ENCODE measurements around the gene AVPR2. TPM values are rescaled to one million over a fixed set of nuclear protein-coding genes. Genes with fewer than 3 reads are reported as not detected.

Gene AVPR2
- total RNA-seq, 5 donors from 2014 or later (not counting 1 experiment from before 2014, with no cell fraction given), result not detected

DNA sequence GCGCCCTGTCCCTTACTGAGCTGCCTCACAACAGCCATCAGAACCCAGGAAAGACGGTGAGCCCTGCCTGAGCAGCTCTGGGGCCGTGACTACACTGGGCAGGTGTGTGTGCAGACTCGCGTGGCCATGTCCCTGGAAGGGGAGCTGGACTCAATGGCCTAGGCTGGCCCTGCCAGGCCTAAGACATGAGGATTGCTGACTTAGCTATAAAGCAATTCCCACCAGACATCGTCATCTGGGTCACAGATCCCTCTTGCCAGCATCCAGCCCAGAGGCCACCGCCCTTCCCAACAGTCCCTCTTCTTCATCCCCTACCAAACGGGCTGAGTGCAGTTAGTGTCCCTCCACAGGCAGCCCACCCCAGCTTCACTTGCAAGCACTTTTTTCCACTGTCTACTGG, 26.7 kb downstream of the AVPR2 start:
- Mint-ChIP-seq H3K4me1 (peaks cover 33 to 43% (median 39%) of the 10 kb centered on the region in 3 donors), H3K27me3 (peaks cover 0 to 6% of the 10 kb centered on the region in 2 donors), H3K36me3 (peaks cover 6% of the 10 kb centered on the region), H3K27ac (peak overlapping the region in 1 of 2 donors; percentile 76), H3K4me3 (peak overlapping the region in 1 of 3 donors; percentile 14), H3K9me3 (no peaks in the 10 kb centered on the region)
- Histone ChIP-seq H3K36me3 (ENCODE audit: control insufficient read depth in 2 of 2, extremely low read depth in 1 of 2, insufficient read depth in 1 of 2, low read length in 1 of 2) (peaks cover 0 to 17% of the 10 kb centered on the region in 2 donors), H3K27ac (ENCODE audit: low read length) (no peak overlapping the region), H3K27me3 (replicated peaks in 1 of 2; ENCODE audit: control insufficient read depth in 2 of 2, extremely low read depth in 1 of 2, insufficient read depth in 2 of 2, low read length in 1 of 2) (no peaks in the 10 kb centered on the region), H3K9me3 (no peaks in the 10 kb centered on the region), H3K4me1 (ENCODE audit: control insufficient read depth in 1 of 2, extremely low read depth in 1 of 2, insufficient read depth in 2 of 2, low read length in 2 of 2) (peaks cover 3 to 49% of the 10 kb centered on the region in 2 experiments), H3K4me3 (ENCODE audit: control insufficient read depth in 1 of 2, extremely low read depth in 1 of 2, low read length in 1 of 2) (no peak overlapping the region)
- CTCF ChIA-PET, result no interaction called here
- ATAC-seq (replicated peaks in 1 of 4), result no peak
- no peak for DNase-seq
- 94% methylated on average over 3 of the region's 8 CpGs for WGBS (ENCODE audit: insufficient coverage)
- POLR2A ChIA-PET, result no interaction called here

DNA sequence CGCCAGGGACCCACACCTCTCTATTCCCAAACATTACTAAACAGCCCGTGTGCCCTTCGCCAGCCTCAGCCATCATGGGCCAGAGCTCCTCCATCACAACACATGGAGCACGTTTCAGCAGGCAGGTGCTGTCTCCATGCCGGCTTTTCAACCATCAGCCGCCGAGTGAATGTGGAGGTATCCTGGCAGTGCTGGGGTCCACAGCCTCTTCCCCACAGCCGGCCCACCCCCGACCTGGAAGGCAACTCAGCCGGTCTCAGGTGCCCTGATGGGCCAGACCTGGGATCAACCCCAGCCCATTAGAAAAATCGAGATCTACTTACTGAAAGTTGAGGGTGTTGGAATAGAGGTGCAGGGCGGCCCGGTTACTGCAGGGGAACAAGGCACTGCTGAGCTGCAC, 27.3 kb downstream of the AVPR2 start:
- CTCF ChIA-PET, result no interaction called here
- Histone ChIP-seq H3K4me3 (ENCODE audit: control insufficient read depth in 1 of 2, extremely low read depth in 1 of 2, low read length in 1 of 2) (no peak overlapping the region), H3K4me1 (ENCODE audit: control insufficient read depth in 1 of 2, extremely low read depth in 1 of 2, insufficient read depth in 2 of 2, low read length in 2 of 2) (peaks cover 3 to 46% of the 10 kb centered on the region in 2 experiments), H3K27ac (ENCODE audit: low read length) (no peak overlapping the region), H3K27me3 (replicated peaks in 1 of 2; ENCODE audit: control insufficient read depth in 2 of 2, extremely low read depth in 1 of 2, insufficient read depth in 2 of 2, low read length in 1 of 2) (no peaks in the 10 kb centered on the region), H3K9me3 (no peaks in the 10 kb centered on the region), H3K36me3 (ENCODE audit: control insufficient read depth in 2 of 2, extremely low read depth in 1 of 2, insufficient read depth in 1 of 2, low read length in 1 of 2) (peaks cover 0 to 17% of the 10 kb centered on the region in 2 donors)
- Mint-ChIP-seq H3K9me3 (no peaks in the 10 kb centered on the region), H3K4me1 (peaks cover 35 to 41% (median 35%) of the 10 kb centered on the region in 3 donors), H3K27ac (peak overlapping the region; percentile 25 to 76), H3K36me3 (peaks cover 6% of the 10 kb centered on the region), H3K27me3 (peaks cover 0 to 9% of the 10 kb centered on the region in 2 donors), H3K4me3 (no peak overlapping the region)
- POLR2A ChIA-PET, result no interaction called here
- no peak for DNase-seq
- no CpG with 5 or more reads among the region's 13 CpGs for WGBS (ENCODE audit: insufficient coverage)
- ATAC-seq (replicated peaks in 1 of 4), result no peak

DNA sequence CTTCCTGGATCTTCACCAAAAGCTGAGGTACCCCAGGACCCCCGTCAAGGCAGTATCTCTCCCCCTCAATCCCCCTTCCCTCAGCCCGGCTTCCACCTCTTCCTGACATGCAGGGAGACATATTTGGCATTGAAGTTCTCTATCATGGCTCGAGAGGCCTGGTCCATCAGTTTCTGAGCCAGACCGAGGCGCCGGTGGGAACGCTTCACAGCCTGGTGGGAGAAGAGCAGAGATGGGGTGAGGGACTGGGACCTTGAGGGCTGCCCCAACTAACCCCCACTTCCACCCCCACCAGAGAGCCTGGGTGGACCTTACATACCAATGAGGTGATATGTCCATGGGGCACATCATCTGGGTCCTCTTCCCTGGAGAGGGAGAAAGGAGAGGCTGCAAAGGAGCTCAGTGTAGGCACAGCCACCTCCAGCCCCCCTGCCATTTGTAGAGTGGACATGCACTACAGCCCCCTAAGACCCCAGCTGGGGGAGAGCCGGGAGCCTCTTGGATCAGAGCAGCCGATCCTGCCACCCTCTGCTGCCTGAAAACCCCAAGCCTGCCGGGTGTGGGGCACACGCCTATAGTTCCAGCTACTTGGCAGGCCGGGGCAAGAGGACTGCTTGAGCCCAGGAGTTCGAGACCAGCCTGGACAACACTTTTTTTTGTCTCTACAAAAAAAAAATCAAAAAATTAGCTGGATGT, 27.9 kb downstream of the AVPR2 start:
- Mint-ChIP-seq H3K4me3 (no peak overlapping the region), H3K9me3 (no peaks in the 10 kb centered on the region), H3K4me1 (peaks cover 29 to 35% (median 31%) of the 10 kb centered on the region in 3 donors), H3K27me3 (peaks cover 0 to 10% of the 10 kb centered on the region in 2 donors), H3K36me3 (peaks cover 6% of the 10 kb centered on the region), H3K27ac (peak overlapping the region in 1 of 2 donors; percentile 66)
- peaks cover 0 to 17% of the 10 kb centered on the region in 2 donors for H3K36me3 ChIP-seq (ENCODE audit: control insufficient read depth in 2 of 2, extremely low read depth in 1 of 2, insufficient read depth in 1 of 2, low read length in 1 of 2)
- H3K27ac ChIP-seq (ENCODE audit: low read length), result no peak overlapping the region
- CTCF ChIA-PET, result interaction anchor here (1.1 to 1.6 kb wide), 2 partner anchors 15 kb away, joined by 4 read pairs; no protein-coding TSS in a partner anchor
- H3K4me1 ChIP-seq (ENCODE audit: control insufficient read depth in 1 of 2, extremely low read depth in 1 of 2, insufficient read depth in 2 of 2, low read length in 2 of 2), result peaks cover 2 to 40% of the 10 kb centered on the region in 2 experiments
- no peak overlapping the region for H3K4me3 ChIP-seq (ENCODE audit: control insufficient read depth in 1 of 2, extremely low read depth in 1 of 2, low read length in 1 of 2)
- ATAC-seq (replicated peaks in 1 of 4) (no peak), DNase-seq (no peak)
- 100% methylated on average over 2 of the region's 13 CpGs for WGBS (ENCODE audit: insufficient coverage)
- H3K9me3 ChIP-seq, result no peaks in the 10 kb centered on the region
- no peaks in the 10 kb centered on the region for H3K27me3 ChIP-seq (replicated peaks in 1 of 2; ENCODE audit: control insufficient read depth in 2 of 2, extremely low read depth in 1 of 2, insufficient read depth in 2 of 2, low read length in 1 of 2)
- POLR2A ChIA-PET, result no interaction called here

DNA sequence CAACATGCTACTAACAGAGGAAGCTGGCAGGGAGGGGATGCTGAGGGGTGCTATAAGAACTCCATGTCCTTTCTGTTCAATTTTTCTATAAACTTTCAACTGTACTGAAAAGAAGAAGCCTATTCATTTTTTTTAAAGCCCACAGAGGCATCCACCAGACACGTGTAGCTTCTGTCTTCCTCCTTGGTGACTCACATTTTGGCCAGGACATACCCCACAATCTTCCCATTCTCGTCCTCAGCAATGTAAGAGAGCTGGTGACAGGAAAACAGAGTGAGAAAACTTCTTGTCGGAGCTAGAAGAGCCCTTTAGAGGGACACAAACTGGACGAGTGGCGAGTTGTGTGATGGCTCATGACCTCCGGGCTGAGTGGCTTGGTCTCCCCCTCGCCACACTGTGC, 29.3 kb downstream of the AVPR2 start:
- peak overlapping the region; percentile 83 to 85 (median 84) for H3K4me3 Mint-ChIP-seq
- no peak overlapping the region for H3K27ac ChIP-seq (ENCODE audit: low read length)
- DNase-seq (no peak), ATAC-seq (replicated peaks in 1 of 4) (no peak)
- peaks cover 23 to 28% (median 28%) of the 10 kb centered on the region in 3 donors for H3K4me1 Mint-ChIP-seq
- H3K36me3 ChIP-seq (ENCODE audit: control insufficient read depth in 2 of 2, extremely low read depth in 1 of 2, insufficient read depth in 1 of 2, low read length in 1 of 2), result peaks cover 0 to 17% of the 10 kb centered on the region in 2 donors
- no peaks in the 10 kb centered on the region for H3K27me3 ChIP-seq (replicated peaks in 1 of 2; ENCODE audit: control insufficient read depth in 2 of 2, extremely low read depth in 1 of 2, insufficient read depth in 2 of 2, low read length in 1 of 2)
- H3K4me3 ChIP-seq (ENCODE audit: control insufficient read depth in 1 of 2, extremely low read depth in 1 of 2, low read length in 1 of 2), result peak overlapping the region in 1 of 2 donors; percentile 49
- H3K9me3 Mint-ChIP-seq, result no peaks in the 10 kb centered on the region
- POLR2A ChIA-PET, result no interaction called here
- H3K27ac Mint-ChIP-seq, result peak overlapping the region; percentile 62 to 86
- WGBS (ENCODE audit: insufficient coverage), result no CpG with 5 or more reads among the region's 7 CpGs
- H3K27me3 Mint-ChIP-seq, result peaks cover 0 to 10% of the 10 kb centered on the region in 2 donors
- peaks cover 0 to 33% of the 10 kb centered on the region in 2 experiments for H3K4me1 ChIP-seq (ENCODE audit: control insufficient read depth in 1 of 2, extremely low read depth in 1 of 2, insufficient read depth in 2 of 2, low read length in 2 of 2)
- no peaks in the 10 kb centered on the region for H3K9me3 ChIP-seq
- peaks cover 6% of the 10 kb centered on the region for H3K36me3 Mint-ChIP-seq
- CTCF ChIA-PET, result interaction anchor here (1.0 to 1.9 kb wide), 4 partner anchors 10 to 23 kb away, joined by 3 to 4 read pairs (median 4); no protein-coding TSS in a partner anchor

DNA sequence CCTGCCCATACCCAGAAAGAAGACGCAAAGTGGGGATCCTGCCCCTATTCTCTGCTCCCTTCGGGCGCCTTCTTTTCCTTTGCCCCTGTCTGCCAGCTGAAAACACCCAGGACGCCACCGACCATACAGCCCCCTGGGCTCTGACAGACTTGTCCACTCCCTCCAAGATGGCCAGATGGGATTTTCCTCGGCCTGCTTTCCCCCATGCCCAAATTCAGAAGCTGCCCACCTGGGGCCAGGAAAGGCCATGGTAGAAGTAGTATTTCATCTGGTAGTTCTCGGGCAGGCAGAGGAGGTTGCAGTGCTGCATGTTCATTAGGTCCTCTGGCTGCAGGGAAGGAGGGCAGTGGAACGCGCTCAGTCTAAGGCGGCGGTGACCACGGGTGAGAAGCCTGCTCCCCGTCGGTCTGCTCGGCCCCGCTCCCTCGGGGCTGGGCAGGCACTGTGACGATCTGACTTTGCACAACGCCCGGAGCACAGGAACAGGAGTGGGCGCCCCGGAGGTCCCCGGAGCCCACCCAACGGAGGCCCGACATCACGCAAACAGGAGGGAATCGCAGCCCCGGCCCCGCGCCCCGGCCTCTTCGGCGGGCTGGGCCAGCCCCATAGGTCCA, 29.8 kb downstream of the AVPR2 start:
- H3K27me3 Mint-ChIP-seq, result peaks cover 0 to 10% of the 10 kb centered on the region in 2 donors
- Histone ChIP-seq H3K36me3 (ENCODE audit: control insufficient read depth in 2 of 2, extremely low read depth in 1 of 2, insufficient read depth in 1 of 2, low read length in 1 of 2) (peaks cover 0 to 17% of the 10 kb centered on the region in 2 donors), H3K27me3 (replicated peaks in 1 of 2; ENCODE audit: control insufficient read depth in 2 of 2, extremely low read depth in 1 of 2, insufficient read depth in 2 of 2, low read length in 1 of 2) (no peaks in the 10 kb centered on the region), H3K27ac (ENCODE audit: low read length) (peak overlapping the region; percentile 29), H3K9me3 (no peaks in the 10 kb centered on the region), H3K4me3 (ENCODE audit: control insufficient read depth in 1 of 2, extremely low read depth in 1 of 2, low read length in 1 of 2) (peak overlapping the region; percentile 49 to 65), H3K4me1 (ENCODE audit: control insufficient read depth in 1 of 2, extremely low read depth in 1 of 2, insufficient read depth in 2 of 2, low read length in 2 of 2) (peaks cover 0 to 28% of the 10 kb centered on the region in 2 experiments)
- DNase-seq (no peak), ATAC-seq (replicated peaks in 1 of 4) (peak; percentile 26 to 40 (median 36))
- peak overlapping the region; percentile 62 to 86 for H3K27ac Mint-ChIP-seq
- peak overlapping the region; percentile 83 to 85 (median 84) for H3K4me3 Mint-ChIP-seq
- CTCF ChIA-PET, result interaction anchor here in 1 of 2 donors (1.0 to 1.9 kb wide), 3 partner anchors 11 to 23 kb away, joined by 3 to 4 read pairs (median 3); no protein-coding TSS in a partner anchor
- H3K4me1 Mint-ChIP-seq, result peaks cover 19 to 23% (median 23%) of the 10 kb centered on the region in 3 donors
- peaks cover 6% of the 10 kb centered on the region for H3K36me3 Mint-ChIP-seq
- POLR2A ChIA-PET, result interaction anchor here in 1 of 2 donors (0.6 kb wide), 1 partner anchor 34 kb away, joined by 3 read pairs; no protein-coding TSS in a partner anchor
- WGBS (ENCODE audit: insufficient coverage), result 0% methylated on average over 24 of the region's 33 CpGs
- H3K9me3 Mint-ChIP-seq, result no peaks in the 10 kb centered on the region

GRCh38 chrX:153934762-153935325, 30.4 kb downstream of the AVPR2 start, which contains the start of gene NAA10:
NAA10 (minus strand) TSS chrX:153935037; CDS start chrX:153934904, 133 bp downstream.
- Mint-ChIP-seq H3K4me1 (peaks cover 18 to 21% (median 19%) of the 10 kb centered on the region in 3 donors), H3K9me3 (no peaks in the 10 kb centered on the region), H3K27me3 (peaks cover 0 to 10% of the 10 kb centered on the region in 2 donors), H3K4me3 (peak within 1 kb of the TSS; percentile 83 to 85 (median 84)), H3K27ac (peak within 1 kb of the TSS; percentile 77 to 86), H3K36me3 (peaks cover 6% of the 10 kb centered on the region)
- CTCF ChIA-PET, result interaction anchor here (1.0 to 1.9 kb wide), 4 partner anchors 11 to 24 kb away, joined by 3 to 4 read pairs (median 4); no protein-coding TSS in a partner anchor
- Histone ChIP-seq H3K27me3 (replicated peaks in 1 of 2; ENCODE audit: control insufficient read depth in 2 of 2, extremely low read depth in 1 of 2, insufficient read depth in 2 of 2, low read length in 1 of 2) (no peaks in the 10 kb centered on the region), H3K27ac (ENCODE audit: low read length) (peak within 1 kb of the TSS; percentile 49), H3K4me3 (ENCODE audit: control insufficient read depth in 1 of 2, extremely low read depth in 1 of 2, low read length in 1 of 2) (peak within 1 kb of the TSS; percentile 49 to 65), H3K9me3 (no peaks in the 10 kb centered on the region), H3K4me1 (ENCODE audit: control insufficient read depth in 1 of 2, extremely low read depth in 1 of 2, insufficient read depth in 2 of 2, low read length in 2 of 2) (peaks cover 0 to 22% of the 10 kb centered on the region in 2 experiments), H3K36me3 (ENCODE audit: control insufficient read depth in 2 of 2, extremely low read depth in 1 of 2, insufficient read depth in 1 of 2, low read length in 1 of 2) (peaks cover 0 to 14% of the 10 kb centered on the region in 2 donors)
- POLR2A ChIA-PET, result interaction anchor here in 1 of 2 donors (0.6 kb wide), 1 partner anchor 34 kb away, joined by 3 read pairs; no protein-coding TSS in a partner anchor
- ATAC-seq (replicated peaks in 1 of 4), result peak; percentile 70 to 80 (median 75)
- peak in 18 of 35 experiments; percentile 14 to 66 (median 32) for DNase-seq
- WGBS (ENCODE audit: insufficient coverage), result 0% methylated on average over 42 of the region's 87 CpGs
